ENCODE results near the gene UBASH3B.
"Not testable (repeated sequence)": the region's sequence is repeated elsewhere in the genome, so short reads cannot be mapped to it uniquely, and the experiment has no call there.

The UBASH3B gene

DNA sequence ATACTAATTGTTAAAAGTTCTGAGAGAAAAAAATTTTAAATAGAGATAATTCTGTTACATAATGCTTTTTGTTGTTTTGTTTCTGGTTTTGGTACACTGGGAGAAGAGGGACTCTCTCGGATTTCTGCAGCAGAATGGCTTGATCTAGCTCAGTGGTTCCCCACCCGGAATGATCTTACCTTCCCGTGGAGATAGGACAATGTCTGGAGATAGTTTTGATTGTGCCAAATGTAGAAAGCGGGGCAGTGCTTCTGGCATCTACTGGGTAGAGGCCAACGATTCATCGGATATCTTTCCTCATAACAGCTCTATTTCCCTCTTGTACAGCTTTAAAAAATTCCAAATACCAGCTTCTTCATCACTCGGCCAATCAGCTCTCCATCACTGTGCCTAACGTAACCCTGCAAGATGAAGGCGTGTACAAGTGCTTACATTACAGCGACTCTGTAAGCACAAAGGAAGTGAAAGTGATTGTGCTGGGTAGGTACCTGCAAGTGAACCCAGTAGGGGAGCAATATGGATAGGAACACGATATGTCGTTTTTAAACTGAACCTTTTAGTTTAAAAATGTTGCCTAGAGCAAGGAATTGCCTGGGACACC, 195.9 kb downstream of the UBASH3B start:
- TF ChIP-seq POLR2AphosphoS5 (IDR thresholded peaks at IDR 0.05; ENCODE audit: borderline replicate concordance, low read depth, low read length) (no peak), EZH2 (IDR thresholded peaks at IDR 0.05) (no peak), FOXP2 (optimal IDR thresholded peaks at IDR 0.05; ENCODE audit: control extremely low read depth, extremely low read length, insufficient read depth) (no peak)
- Histone ChIP-seq H3K9ac (ENCODE audit: insufficient read length) (no peak overlapping the region), H3K36me3 (ENCODE audit: insufficient read depth, low read length) (no peaks in the 10 kb centered on the region), H3K27ac (no peak overlapping the region), H3K9me3 (ENCODE audit: low read depth, low read length) (no peaks in the 10 kb centered on the region), H3K4me3 (no peak overlapping the region)
- DNase-seq (ENCODE audit: low read depth, low spot score): no peak

DNA sequence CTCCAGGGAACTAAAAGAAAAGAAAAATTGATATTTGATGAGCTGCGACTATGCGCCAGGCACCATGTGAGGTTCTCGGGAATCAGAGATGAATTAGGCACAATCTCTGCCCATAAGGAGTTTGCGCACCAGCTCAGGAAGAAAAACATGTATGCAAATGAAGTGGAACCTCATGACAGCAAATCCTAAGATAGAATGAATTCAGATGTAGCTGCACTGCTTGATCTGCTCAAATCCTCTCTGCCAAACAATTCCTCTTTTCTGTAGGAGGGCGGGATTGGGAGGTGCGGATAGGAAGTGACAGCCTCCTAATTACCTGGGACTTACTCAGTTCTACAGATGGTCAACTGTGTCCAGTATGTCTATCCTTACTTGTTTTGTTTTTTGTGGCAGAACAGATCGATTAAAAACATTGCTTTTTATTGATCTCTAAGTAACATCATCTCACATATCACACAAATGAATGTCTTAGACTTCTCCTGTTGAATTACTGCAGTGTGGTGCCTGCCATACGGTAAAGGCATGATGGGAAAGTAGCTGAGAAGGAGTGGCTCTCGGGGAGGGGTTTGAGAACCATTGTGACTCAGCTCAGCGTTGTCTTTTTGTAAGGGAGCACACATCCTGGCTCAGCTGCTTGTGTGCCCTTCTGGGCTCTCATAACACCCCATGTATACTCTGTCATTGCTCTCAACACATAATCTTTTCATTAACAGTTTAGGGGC, 196.7 kb downstream of the UBASH3B start:
- no peaks in the 10 kb centered on the region for H3K9me3 ChIP-seq (ENCODE audit: low read depth, low read length)
- no peak overlapping the region for H3K27ac ChIP-seq
- no peak overlapping the region for H3K4me3 ChIP-seq
- no peak overlapping the region for H3K9ac ChIP-seq (ENCODE audit: insufficient read length)
- H3K36me3 ChIP-seq (ENCODE audit: insufficient read depth, low read length): no peaks in the 10 kb centered on the region
- DNase-seq (ENCODE audit: low read depth, low spot score): no peak
- TF ChIP-seq EZH2 (IDR thresholded peaks at IDR 0.05) (no peak), FOXP2 (optimal IDR thresholded peaks at IDR 0.05; ENCODE audit: control extremely low read depth, extremely low read length, insufficient read depth) (no peak), POLR2AphosphoS5 (IDR thresholded peaks at IDR 0.05; ENCODE audit: borderline replicate concordance, low read depth, low read length) (no peak)

DNA sequence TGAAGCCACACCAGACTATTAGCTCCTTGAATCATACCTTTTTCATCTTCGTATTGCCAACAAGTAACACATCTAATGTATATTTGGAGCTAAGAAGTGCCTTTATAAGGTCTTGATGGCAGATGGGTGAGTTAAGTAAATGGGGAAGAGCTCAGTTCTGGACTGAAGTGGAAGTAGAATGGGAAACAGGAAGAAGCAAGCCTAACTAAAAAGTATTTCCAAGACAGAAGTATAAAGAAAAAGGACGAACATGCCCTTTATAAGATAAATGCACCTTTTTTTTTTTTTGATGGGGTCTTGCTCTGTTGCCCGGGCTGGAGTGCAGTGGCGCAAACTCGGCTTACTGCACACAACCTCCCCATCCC, 197.3 kb downstream of the UBASH3B start:
- Histone ChIP-seq H3K27ac (no peak overlapping the region), H3K4me3 (no peak overlapping the region), H3K9me3 (ENCODE audit: low read depth, low read length) (no peaks in the 10 kb centered on the region), H3K9ac (ENCODE audit: insufficient read length) (no peak overlapping the region), H3K36me3 (ENCODE audit: insufficient read depth, low read length) (no peaks in the 10 kb centered on the region)
- TF ChIP-seq EZH2 (IDR thresholded peaks at IDR 0.05) (no peak), POLR2AphosphoS5 (IDR thresholded peaks at IDR 0.05; ENCODE audit: borderline replicate concordance, low read depth, low read length) (no peak), FOXP2 (optimal IDR thresholded peaks at IDR 0.05; ENCODE audit: control extremely low read depth, extremely low read length, insufficient read depth) (no peak)
- no peak for DNase-seq (ENCODE audit: low read depth, low spot score)

DNA sequence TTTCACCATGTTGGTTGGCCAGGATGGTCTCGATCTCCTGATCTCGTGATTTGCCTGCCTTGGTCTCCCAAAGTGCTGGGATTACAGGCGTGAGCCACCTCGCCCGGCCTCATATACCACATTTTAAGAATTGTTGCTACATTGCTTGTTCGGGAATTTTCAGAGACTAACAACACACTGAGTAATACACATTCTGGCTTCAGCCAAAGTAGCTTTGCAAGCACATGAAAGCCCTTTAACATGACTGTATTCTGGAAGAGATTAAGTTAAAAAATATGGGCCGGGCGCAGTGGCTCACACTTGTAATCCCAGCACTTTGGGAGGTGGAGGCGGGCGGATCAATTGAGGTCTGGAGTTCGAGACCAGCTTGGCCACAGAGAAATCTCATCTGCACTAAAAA, 197.7 kb downstream of the UBASH3B start:
- Histone ChIP-seq H3K27ac (no peak overlapping the region), H3K36me3 (ENCODE audit: insufficient read depth, low read length) (no peaks in the 10 kb centered on the region), H3K9ac (ENCODE audit: insufficient read length) (no peak overlapping the region), H3K9me3 (ENCODE audit: low read depth, low read length) (no peaks in the 10 kb centered on the region), H3K4me3 (no peak overlapping the region)
- no peak for TF ChIP-seq EZH2 (IDR thresholded peaks at IDR 0.05)
- TF ChIP-seq FOXP2 (optimal IDR thresholded peaks at IDR 0.05; ENCODE audit: control extremely low read depth, extremely low read length, insufficient read depth): no peak
- TF ChIP-seq POLR2AphosphoS5 (IDR thresholded peaks at IDR 0.05; ENCODE audit: borderline replicate concordance, low read depth, low read length): no peak
- DNase-seq (ENCODE audit: low read depth, low spot score): no peak

DNA sequence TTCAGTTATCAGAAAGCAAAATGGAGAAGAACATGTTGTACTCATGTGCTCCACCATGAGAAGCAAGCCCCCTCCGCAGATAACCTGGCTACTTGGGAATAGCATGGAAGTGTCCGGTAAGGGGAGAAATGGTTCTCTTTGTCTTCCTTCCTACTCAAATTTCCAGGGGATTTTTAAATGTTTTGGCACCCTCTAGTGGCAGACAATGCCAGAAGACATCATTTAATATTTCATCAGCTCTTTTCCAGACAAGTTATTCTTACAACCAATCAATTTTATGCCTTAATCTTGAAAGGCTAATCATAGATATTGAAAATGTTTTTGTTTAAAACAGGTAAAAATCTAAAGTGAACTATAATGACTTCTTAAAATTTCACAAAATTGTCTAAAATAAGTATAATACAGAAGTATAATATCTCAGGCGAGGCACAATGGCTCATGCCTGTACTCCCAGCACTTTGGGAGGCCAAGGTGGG, 198.5 kb downstream of the UBASH3B start:
- DNase-seq (ENCODE audit: low read depth, low spot score): peak; percentile 58
- Histone ChIP-seq H3K9ac (ENCODE audit: insufficient read length) (no peak overlapping the region), H3K36me3 (ENCODE audit: insufficient read depth, low read length) (no peaks in the 10 kb centered on the region), H3K27ac (no peak overlapping the region), H3K4me3 (no peak overlapping the region), H3K9me3 (ENCODE audit: low read depth, low read length) (no peaks in the 10 kb centered on the region)
- TF ChIP-seq FOXP2 (optimal IDR thresholded peaks at IDR 0.05; ENCODE audit: control extremely low read depth, extremely low read length, insufficient read depth) (no peak), POLR2AphosphoS5 (IDR thresholded peaks at IDR 0.05; ENCODE audit: borderline replicate concordance, low read depth, low read length) (no peak), EZH2 (IDR thresholded peaks at IDR 0.05) (no peak)

DNA sequence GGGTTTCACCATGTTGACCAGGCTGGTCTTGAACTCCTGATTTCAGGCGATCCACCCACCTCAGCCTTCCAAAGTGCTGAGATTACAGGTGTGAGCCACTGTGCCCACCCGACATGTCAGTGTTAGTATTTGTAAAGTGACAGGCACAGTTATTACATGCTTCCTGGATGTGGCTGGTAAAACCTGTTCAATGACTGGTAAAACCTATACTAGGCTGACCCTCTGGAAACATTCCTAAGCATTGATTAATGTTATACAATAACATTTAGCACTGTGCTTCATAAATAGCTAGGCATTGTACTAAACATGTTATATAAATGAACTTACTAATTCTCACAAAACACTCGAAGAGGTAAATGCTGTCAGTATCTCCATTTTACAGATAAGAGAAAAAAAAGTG, 206.1 kb downstream of the UBASH3B start:
- H3K9ac ChIP-seq (ENCODE audit: insufficient read length): no peak overlapping the region
- TF ChIP-seq POLR2AphosphoS5 (IDR thresholded peaks at IDR 0.05; ENCODE audit: borderline replicate concordance, low read depth, low read length): no peak
- no peak for TF ChIP-seq FOXP2 (optimal IDR thresholded peaks at IDR 0.05; ENCODE audit: control extremely low read depth, extremely low read length, insufficient read depth)
- no peak for TF ChIP-seq EZH2 (IDR thresholded peaks at IDR 0.05)
- H3K4me3 ChIP-seq: no peak overlapping the region
- no peaks in the 10 kb centered on the region for H3K9me3 ChIP-seq (ENCODE audit: low read depth, low read length)
- no peak overlapping the region for H3K27ac ChIP-seq
- no peaks in the 10 kb centered on the region for H3K36me3 ChIP-seq (ENCODE audit: insufficient read depth, low read length)
- DNase-seq (ENCODE audit: low read depth, low spot score): no peak

DNA sequence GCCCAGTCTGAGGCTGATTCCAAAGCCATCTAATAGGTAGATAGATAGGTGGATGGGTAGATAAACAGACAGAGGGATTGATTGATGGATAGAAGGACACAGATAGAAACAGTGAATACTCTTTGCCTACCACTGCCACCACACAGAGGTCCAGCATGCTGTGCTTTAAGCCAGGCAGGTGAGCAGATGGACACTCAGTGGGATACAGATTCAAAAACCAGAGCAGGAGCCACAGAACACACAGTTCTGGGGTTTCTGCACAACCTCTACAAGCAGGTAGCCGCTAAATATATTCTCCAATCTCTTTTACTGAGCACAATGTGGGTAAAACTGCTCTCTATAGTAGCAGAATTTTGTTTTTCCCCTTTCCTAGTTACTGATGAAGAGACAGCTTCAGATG, 206.6 kb downstream of the UBASH3B start:
- H3K27ac ChIP-seq: no peak overlapping the region
- no peak for DNase-seq (ENCODE audit: low read depth, low spot score)
- TF ChIP-seq POLR2AphosphoS5 (IDR thresholded peaks at IDR 0.05; ENCODE audit: borderline replicate concordance, low read depth, low read length) (no peak), EZH2 (IDR thresholded peaks at IDR 0.05) (no peak), FOXP2 (optimal IDR thresholded peaks at IDR 0.05; ENCODE audit: control extremely low read depth, extremely low read length, insufficient read depth) (no peak)
- H3K4me3 ChIP-seq: no peak overlapping the region
- no peak overlapping the region for H3K9ac ChIP-seq (ENCODE audit: insufficient read length)
- no peaks in the 10 kb centered on the region for H3K36me3 ChIP-seq (ENCODE audit: insufficient read depth, low read length)
- H3K9me3 ChIP-seq (ENCODE audit: low read depth, low read length): no peaks in the 10 kb centered on the region

DNA sequence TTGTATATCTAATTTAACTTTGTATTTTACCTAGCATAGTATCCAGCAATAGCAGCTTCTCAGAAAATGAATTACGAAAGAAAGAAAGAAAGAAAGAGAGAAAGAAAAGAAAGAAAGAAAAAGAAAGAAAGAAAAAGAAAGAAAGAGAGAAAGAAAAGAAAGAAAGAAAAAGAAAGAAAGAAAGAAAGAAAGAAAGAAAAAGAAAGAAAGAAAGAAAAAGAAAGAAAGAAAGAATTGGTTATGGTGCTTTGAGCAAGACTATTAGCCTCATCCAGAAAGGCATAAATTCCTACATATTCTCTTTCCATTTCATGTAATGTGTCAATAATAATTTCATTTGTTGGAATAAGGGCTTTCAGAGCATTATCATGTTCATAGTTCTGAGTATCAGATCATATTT, 207.6 kb downstream of the UBASH3B start:
- H3K9ac ChIP-seq (ENCODE audit: insufficient read length); H3K9me3 ChIP-seq (ENCODE audit: low read depth, low read length); H3K27ac ChIP-seq; H3K36me3 ChIP-seq (ENCODE audit: insufficient read depth, low read length); DNase-seq (ENCODE audit: low read depth, low spot score); H3K4me3 ChIP-seq: not testable (repeated sequence)
